HT-29 (cell line): Measurements from ENCODE around the gene PIGB. TPM values are rescaled to one million over a fixed set of nuclear protein-coding genes. Genes with fewer than 3 reads are reported as not detected.
"Not testable (repeated sequence)": the region's sequence is repeated elsewhere in the genome, so short reads cannot be mapped to it uniquely, and the experiment has no call there.

ENCODE experiments used
- DNase-seq: peaks from one replicate; pipeline ENCODE4 v3.0.0-alpha.2; 2015; ENCODE audit warnings: low spot score
- total RNA-seq: library from RNA; depleted of rRNA; stranded (reverse); fragments of >200 nt; shearing (Covaris generic); gene quantifications from 2 replicates; pipeline ENCODE4 v1.2.3, GENCODE V29; 2014; rRNA removed

The PIGB gene
- total RNA-seq, 1 experiment from 2014 or later: 7.2 TPM

DNA sequence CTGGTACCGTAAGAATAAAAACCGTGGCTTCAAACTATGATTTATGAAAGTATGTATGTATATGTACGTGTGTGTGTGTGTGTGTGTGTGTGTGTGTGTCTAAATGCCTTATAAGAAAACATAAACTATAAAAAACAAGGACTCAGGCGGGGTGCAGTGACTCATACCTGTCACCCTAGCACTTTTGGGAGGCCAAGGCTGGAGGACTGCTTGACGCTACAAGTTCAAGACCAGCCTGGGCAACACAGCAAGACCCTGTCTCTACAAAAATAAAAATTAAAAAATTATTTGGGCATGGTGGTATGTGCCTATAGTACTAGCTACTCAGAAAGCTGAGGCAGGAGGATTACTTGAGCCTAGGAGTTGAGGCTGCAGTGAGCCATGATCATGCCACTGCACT, 60.1 kb downstream of the PIGB start:
- DNase-seq: no peak

DNA sequence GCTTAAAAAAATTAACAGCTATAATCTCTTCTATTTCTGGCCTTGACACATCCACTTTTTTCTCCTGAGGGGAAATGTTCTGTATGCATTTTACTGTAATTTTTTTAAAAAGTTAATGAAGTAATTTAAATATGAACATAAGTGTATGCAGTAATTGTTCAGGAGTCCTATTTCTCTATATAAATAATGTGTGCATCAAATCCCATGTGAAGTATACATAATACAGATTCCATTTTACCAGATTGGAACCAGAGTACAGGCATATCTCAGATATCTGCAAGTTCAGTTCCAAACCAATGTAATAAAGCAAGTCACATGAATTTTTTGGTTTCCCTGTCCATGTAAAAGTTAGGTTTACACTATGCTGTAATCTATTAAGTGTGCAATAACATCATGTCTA, 62.6 kb downstream of the PIGB start:
- DNase-seq: no peak

- no peak for DNase-seq
Observed at GRCh38 chr15:55383687-55384086, 64.7 kb downstream of the PIGB start.

GRCh38 chr15:55387027-55387426, 68.0 kb downstream of the PIGB start:
- no peak for DNase-seq

- no peak for DNase-seq
Observed at GRCh38 chr15:55389264-55389607, 70.2 kb downstream of the PIGB start.

- DNase-seq: no peak
Observed at GRCh38 chr15:55394694-55395093, 75.7 kb downstream of the PIGB start.

DNA sequence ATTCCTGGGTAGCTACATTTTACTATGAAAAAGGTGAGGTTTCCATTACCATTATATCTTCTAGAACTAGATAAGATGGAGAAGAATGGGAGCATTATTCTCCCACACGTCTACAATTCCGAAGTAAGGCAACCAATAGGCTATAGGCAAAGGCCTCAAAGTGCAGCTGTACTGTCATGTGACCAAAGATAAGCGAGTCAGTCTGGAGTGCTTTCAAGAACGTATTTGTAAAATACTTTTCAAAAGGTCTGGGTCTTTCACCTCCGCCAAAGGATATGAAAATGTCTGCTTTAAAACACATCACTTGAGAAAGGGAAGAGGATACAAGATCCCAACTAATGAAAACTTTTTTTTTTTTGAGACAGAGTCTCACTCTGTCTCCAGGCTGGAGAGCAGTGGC, 79.2 kb downstream of the PIGB start:
- DNase-seq: no peak

- DNase-seq: not testable (repeated sequence)
Observed at GRCh38 chr15:55400050-55400449, 81.0 kb downstream of the PIGB start.

GRCh38 chr15:55401786-55402246, 82.8 kb downstream of the PIGB start:
- DNase-seq: no peak

- no peak for DNase-seq
Observed at GRCh38 chr15:55402707-55403106, 83.7 kb downstream of the PIGB start.

- DNase-seq: no peak
Observed at GRCh38 chr15:55403531-55403930, 84.5 kb downstream of the PIGB start.

Other genes starting within 250 kb of the PIGB start
- 38.6 and 52.6 TPM in 2 replicates for gene RSL24D1, start 122.3 kb upstream of the PIGB start, total RNA-seq
- gene RAB27A, start 29.4 kb upstream of the PIGB start, total RNA-seq: 0.63 and 1.4 TPM in 2 replicates
- 3.5 and 3.9 TPM in 2 replicates for gene PIGBOS1, start 99 bp upstream of the PIGB start, total RNA-seq
- 11.8 and 12.6 TPM in 2 replicates for gene CCPG1, start 89.1 kb downstream of the PIGB start, total RNA-seq
- 0.86 and 1.9 TPM in 2 replicates for gene PIERCE2, start 89.3 kb downstream of the PIGB start, total RNA-seq
- 2.9 and 3.3 TPM in 2 replicates for gene DNAAF4, start 189.0 kb downstream of the PIGB start, total RNA-seq